ENCODE data around the gene DNM3. TPM values are rescaled to one million over a fixed set of nuclear protein-coding genes. Genes with fewer than 3 reads are reported as not detected.

Gene DNM3
- total and polyA plus RNA-seq, 9 of the 15 experiments (the other 6 are each of a cell fraction or from before 2014, with no cell fraction given): 0.08 to 0.36 (median 0.22) TPM; not detected in 1

GRCh38 chr1:172397633-172398032 lies 556.3 kb downstream of the DNM3 start:
- FAIRE-seq: no peak

GRCh38 chr1:172398193-172398592 lies 556.9 kb downstream of the DNM3 start:
- intact Hi-C loops (cut with micrococcal nuclease) (loop anchor here (5.0 to 10.0 kb wide), 2 partner anchors 596 to 743 kb away; partner anchors contain the start of gene MYOC), in situ Hi-C loops (cut with MboI) (loop anchor here (10.0 kb wide), 1 partner anchor 593 kb away; no protein-coding TSS in a partner anchor)
- POLR2A ChIA-PET: no interaction called here
- ATAC-seq: no peak
- Histone ChIP-seq H3K4me3 (no peak overlapping the region), H3K79me2 (ENCODE audit: control insufficient read depth, insufficient read depth, low read length) (no peaks in the 10 kb centered on the region), H3K27ac (ENCODE audit: extremely low read depth, low read depth, low read length) (no peak overlapping the region), H3K9ac (ENCODE audit: insufficient read depth in 1 of 2, low read depth in 2 of 2, low read length in 2 of 2) (no peak overlapping the region), H3K36me3 (ENCODE audit: control insufficient read depth, insufficient read depth, low read length) (no peaks in the 10 kb centered on the region), H3K27me3 (ENCODE audit: control insufficient read depth in 2 of 2, insufficient read depth in 2 of 2, low read length in 2 of 2) (0 out of 5 replicates have a peak, but pooled peaks cover 0 to 4% of the 10 kb centered on the region in 2 experiments), H3K9me1 (ENCODE audit: control insufficient read depth, insufficient read depth, low read length) (no peaks in the 10 kb centered on the region), H2AFZ (ENCODE audit: low read depth, low read length) (no peak overlapping the region), H3K4me2 (ENCODE audit: insufficient read depth, low read length) (no peak overlapping the region), H3K4me1 (replicated peaks in 1 of 2; ENCODE audit: control insufficient read depth in 2 of 2, insufficient read depth in 2 of 2, low read length in 2 of 2) (no peaks in the 10 kb centered on the region; a peak in 1 of 5 replicates), H4K20me1 (replicated peaks; ENCODE audit: control insufficient read depth, insufficient read depth, low read length) (no peaks in the 10 kb centered on the region), H3K9me3 (replicated peaks; ENCODE audit: control insufficient read depth, insufficient read depth, low read depth, low read length) (no peaks in the 10 kb centered on the region)
- CTCF ChIA-PET (ENCODE audit: low intra/inter-chr PET ratio): interaction anchor here (0.6 to 2.4 kb wide), 3 partner anchors 33 to 52 kb away, joined by 3 to 6 read pairs (median 3); no protein-coding TSS in a partner anchor
- BruUV-seq (replicated peaks): no TSS peak
- TF ChIP-seq MCM3 (IDR thresholded peaks at IDR 0.05) (no peak), FOSL1 (tag; conservative IDR thresholded peaks at IDR 0.05) (no peak), ZFP91 (CRISPR knock-in tag; IDR thresholded peaks at IDR 0.05) (no peak), KDM4B (IDR thresholded peaks at IDR 0.05; ENCODE audit: borderline replicate concordance in 2 of 2, low read depth in 1 of 2) (no peak), THRA (IDR thresholded peaks at IDR 0.05) (no peak), ZNF133 (CRISPR knock-in tag; IDR thresholded peaks at IDR 0.05) (no peak), NFATC3 (IDR thresholded peaks at IDR 0.05) (no peak), POLR2B (IDR thresholded peaks at IDR 0.05; ENCODE audit: low read depth, partially characterized antibody) (no peak), MEF2A (IDR thresholded peaks at IDR 0.05; ENCODE audit: control insufficient read depth, low read depth, low read length) (no peak)
- FAIRE-seq: no peak
- no peak for DNase-seq (ENCODE audit: extremely low read depth in 1 of 4, low spot score in 3 of 4)
- WGBS (ENCODE audit: insufficient coverage, low coverage, missing lambda C conversion rate): 6% methylated on average over 2 of the region's 2 CpGs

More at GRCh38 chr1:172397633-172398032, 556.3 kb downstream of the DNM3 start:
- H3K27me3 ChIP-seq (ENCODE audit: control insufficient read depth in 2 of 2, insufficient read depth in 2 of 2, low read length in 2 of 2): 0 out of 5 replicates have a peak, but pooled peaks cover 0 to 4% of the 10 kb centered on the region in 2 experiments
- H3K36me3 ChIP-seq (ENCODE audit: control insufficient read depth, insufficient read depth, low read length): no peaks in the 10 kb centered on the region
- no peaks in the 10 kb centered on the region; a peak in 1 of 5 replicates for H3K4me1 ChIP-seq (replicated peaks in 1 of 2; ENCODE audit: control insufficient read depth in 2 of 2, insufficient read depth in 2 of 2, low read length in 2 of 2)
- no peaks in the 10 kb centered on the region for H4K20me1 ChIP-seq (replicated peaks; ENCODE audit: control insufficient read depth, insufficient read depth, low read length)
- no peaks in the 10 kb centered on the region for H3K9me1 ChIP-seq (ENCODE audit: control insufficient read depth, insufficient read depth, low read length)
- CTCF ChIA-PET (ENCODE audit: low intra/inter-chr PET ratio): interaction anchor here (0.6 kb wide), 2 partner anchors 34 to 49 kb away, joined by 3 read pairs; no protein-coding TSS in a partner anchor
- no peaks in the 10 kb centered on the region for H3K79me2 ChIP-seq (ENCODE audit: control insufficient read depth, insufficient read depth, low read length)
- BruUV-seq (replicated peaks): no TSS peak
- no peaks in the 10 kb centered on the region for H3K9me3 ChIP-seq (replicated peaks; ENCODE audit: control insufficient read depth, insufficient read depth, low read depth, low read length)
- ATAC-seq (no peak), DNase-seq (ENCODE audit: extremely low read depth in 1 of 4, low spot score in 3 of 4) (no peak)
- intact Hi-C loops (cut with micrococcal nuclease): loop anchor here (5.0 to 10.0 kb wide), 2 partner anchors 595 to 743 kb away; partner anchors contain the start of gene MYOC
- H3K4me2 ChIP-seq (ENCODE audit: insufficient read depth, low read length): no peak overlapping the region
- TF ChIP-seq SAFB (IDR thresholded peaks at IDR 0.05; ENCODE audit: borderline replicate concordance, low read depth, low read length) (no peak), MAZ (CRISPR knock-in tag; conservative IDR thresholded peaks at IDR 0.05 in 1 of 2, IDR thresholded peaks at IDR 0.05 in 1 of 2) (no peak), TOE1 (IDR thresholded peaks at IDR 0.05; ENCODE audit: borderline replicate concordance) (no peak), TOE1 (CRISPR knock-in tag; IDR thresholded peaks at IDR 0.05; ENCODE audit: borderline replicate concordance, low read depth) (no peak)
- H3K4me3 ChIP-seq: no peak overlapping the region
- H3K27ac ChIP-seq (ENCODE audit: extremely low read depth, low read depth, low read length): no peak overlapping the region
- WGBS (ENCODE audit: insufficient coverage, low coverage, missing lambda C conversion rate): 3% methylated on average over 2 of the region's 2 CpGs
- POLR2A ChIA-PET: interaction anchor here (1.1 kb wide), 1 partner anchor 18 kb away, joined by 3 read pairs; no protein-coding TSS in a partner anchor
- in situ Hi-C loops (cut with MboI): loop anchor here (10.0 kb wide), 1 partner anchor 593 kb away; no protein-coding TSS in a partner anchor
- no peak overlapping the region for H2AFZ ChIP-seq (ENCODE audit: low read depth, low read length)
- H3K9ac ChIP-seq (ENCODE audit: insufficient read depth in 1 of 2, low read depth in 2 of 2, low read length in 2 of 2): no peak overlapping the region
